Embryonic facial prominence (tissue), 1 donor: ENCODE results near the gene SH3PXD2B.
"Not testable (repeated sequence)": the region's sequence is repeated elsewhere in the genome, so short reads cannot be mapped to it uniquely, and the experiment has no call there.

Source experiments
- DNase-seq: peaks from one replicate; pipeline ENCODE4 v3.0.0-alpha.2; 2016; ENCODE audit errors: extremely low spot score

The SH3PXD2B gene

GRCh38 chr5:172417983-172418630, 36.2 kb downstream of the SH3PXD2B start:
- peak; percentile 92 for DNase-seq

GRCh38 chr5:172417130-172417841, 37.0 kb downstream of the SH3PXD2B start:
- DNase-seq = no peak

GRCh38 chr5:172415362-172416275, 38.7 kb downstream of the SH3PXD2B start:
- no peak for DNase-seq

- DNase-seq = no peak
Observed at GRCh38 chr5:172414531-172415361, 39.6 kb downstream of the SH3PXD2B start.

- DNase-seq = no peak
Observed at GRCh38 chr5:172413601-172414171, 40.6 kb downstream of the SH3PXD2B start.

GRCh38 chr5:172412724-172413286, 41.5 kb downstream of the SH3PXD2B start:
- peak; percentile 61 for DNase-seq

GRCh38 chr5:172411484-172412072, 42.7 kb downstream of the SH3PXD2B start:
- peak; percentile 60 for DNase-seq

GRCh38 chr5:172410662-172411483, 43.5 kb downstream of the SH3PXD2B start:
- DNase-seq = peak; percentile 63

- no peak for DNase-seq
Observed at GRCh38 chr5:172410160-172410559, 44.2 kb downstream of the SH3PXD2B start.

- not testable (repeated sequence) for DNase-seq
Observed at GRCh38 chr5:172409477-172409876, 44.8 kb downstream of the SH3PXD2B start.

- no peak for DNase-seq
Observed at GRCh38 chr5:172407822-172408221, 46.5 kb downstream of the SH3PXD2B start.

GRCh38 chr5:172407241-172407691, 47.1 kb downstream of the SH3PXD2B start:
- DNase-seq = no peak

GRCh38 chr5:172405226-172406107, 48.9 kb downstream of the SH3PXD2B start:
- no peak for DNase-seq

- no peak for DNase-seq
Observed at GRCh38 chr5:172404746-172405145, 49.6 kb downstream of the SH3PXD2B start.

- no peak for DNase-seq
Observed at GRCh38 chr5:172403817-172404216, 50.5 kb downstream of the SH3PXD2B start.

GRCh38 chr5:172403189-172403796, 51.0 kb downstream of the SH3PXD2B start:
- peak; percentile 89 for DNase-seq

GRCh38 chr5:172402531-172403188, 51.7 kb downstream of the SH3PXD2B start:
- DNase-seq = no peak
